ENCODE measurements around the gene TAGAP.

DNA sequence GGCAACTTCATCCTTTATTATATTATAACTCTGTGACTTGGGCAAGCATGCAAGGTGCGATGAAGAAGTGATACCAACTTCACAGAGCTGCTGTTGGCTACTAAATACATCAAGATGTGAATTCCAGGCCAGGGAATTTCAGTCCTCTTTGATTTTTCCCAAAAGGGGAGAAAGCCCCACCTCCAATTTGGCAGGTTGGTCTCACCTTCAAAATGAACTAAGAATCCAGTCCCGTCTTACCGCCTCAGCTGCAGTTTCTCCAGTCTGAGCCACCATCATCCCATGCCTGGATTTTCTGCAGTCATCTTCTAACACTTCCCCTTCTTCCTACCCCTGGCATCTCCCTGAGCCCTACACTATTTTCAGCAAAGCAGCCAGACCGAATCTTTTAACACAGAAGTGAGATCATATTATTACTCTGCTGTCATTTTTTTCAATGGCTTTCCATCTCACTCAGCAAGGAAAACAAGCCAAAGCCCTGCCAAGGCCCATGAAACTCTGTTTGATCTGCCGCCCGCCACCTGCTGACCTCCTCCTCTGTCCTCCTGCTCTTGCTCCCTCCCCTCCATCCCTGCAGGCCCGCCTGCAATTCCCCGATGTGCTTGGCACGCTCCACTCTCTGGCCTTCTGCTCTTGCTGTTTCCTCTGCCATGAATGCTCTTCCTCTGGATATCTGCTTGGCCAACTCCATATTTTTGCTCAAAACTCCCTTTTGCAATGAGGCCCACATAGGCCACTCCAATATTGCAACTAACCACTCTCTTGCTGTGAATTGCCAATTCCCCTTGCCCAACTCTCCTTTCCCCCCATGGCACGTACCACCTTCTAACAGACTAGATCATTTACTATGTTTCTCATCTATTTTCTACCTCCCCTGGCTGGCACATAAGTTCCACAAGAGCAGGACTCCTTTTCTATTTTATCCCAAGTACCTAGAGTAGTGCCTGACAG, 46.0 kb upstream of the TAGAP start:
- TF ChIP-seq, protein P1, sequence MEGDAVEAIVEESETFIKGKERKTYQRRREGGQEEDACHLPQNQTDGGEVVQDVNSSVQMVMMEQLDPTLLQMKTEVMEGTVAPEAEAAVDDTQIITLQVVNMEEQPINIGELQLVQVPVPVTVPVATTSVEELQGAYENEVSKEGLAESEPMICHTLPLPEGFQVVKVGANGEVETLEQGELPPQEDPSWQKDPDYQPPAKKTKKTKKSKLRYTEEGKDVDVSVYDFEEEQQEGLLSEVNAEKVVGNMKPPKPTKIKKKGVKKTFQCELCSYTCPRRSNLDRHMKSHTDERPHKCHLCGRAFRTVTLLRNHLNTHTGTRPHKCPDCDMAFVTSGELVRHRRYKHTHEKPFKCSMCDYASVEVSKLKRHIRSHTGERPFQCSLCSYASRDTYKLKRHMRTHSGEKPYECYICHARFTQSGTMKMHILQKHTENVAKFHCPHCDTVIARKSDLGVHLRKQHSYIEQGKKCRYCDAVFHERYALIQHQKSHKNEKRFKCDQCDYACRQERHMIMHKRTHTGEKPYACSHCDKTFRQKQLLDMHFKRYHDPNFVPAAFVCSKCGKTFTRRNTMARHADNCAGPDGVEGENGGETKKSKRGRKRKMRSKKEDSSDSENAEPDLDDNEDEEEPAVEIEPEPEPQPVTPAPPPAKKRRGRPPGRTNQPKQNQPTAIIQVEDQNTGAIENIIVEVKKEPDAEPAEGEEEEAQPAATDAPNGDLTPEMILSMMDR (IDR thresholded peaks at IDR 0.05; ENCODE audit: low read depth, low read length, poor library complexity, severe bottlenecking) = no peak
- no peak for TF ChIP-seq EZH2phosphoT487 (IDR thresholded peaks at IDR 0.05; ENCODE audit: borderline replicate concordance, low read length)

All from DOHH2 (cell line).